CD4-positive, alpha-beta T cell treated with Interleukin-15 for 4 hours (primary cell): ENCODE measurements around the gene RIT1.
A peak's percentile ranks its signal among the peaks of the same experiment; 100 is the strongest.
"Not testable (repeated sequence)": the region's sequence is repeated elsewhere in the genome, so short reads cannot be mapped to it uniquely, and the experiment has no call there.

Experiments used
- DNase-seq: peaks from one replicate; pipeline ENCODE4 v3.0.0-alpha.2; 2020; ENCODE audit warnings: low spot score

The RIT1 gene

GRCh38 chr1:155933591-155934096 is 22.5 kb upstream of the RIT1 start:
- DNase-seq = no peak

GRCh38 chr1:155932487-155932886 is 21.3 kb upstream of the RIT1 start:
- DNase-seq = no peak

- DNase-seq = no peak
Measured at GRCh38 chr1:155932081-155932480, 20.9 kb upstream of the RIT1 start.

GRCh38 chr1:155931332-155932038 is 20.3 kb upstream of the RIT1 start:
- no peak for DNase-seq

GRCh38 chr1:155930725-155931124 is 19.6 kb upstream of the RIT1 start:
- not testable (repeated sequence) for DNase-seq

DNA sequence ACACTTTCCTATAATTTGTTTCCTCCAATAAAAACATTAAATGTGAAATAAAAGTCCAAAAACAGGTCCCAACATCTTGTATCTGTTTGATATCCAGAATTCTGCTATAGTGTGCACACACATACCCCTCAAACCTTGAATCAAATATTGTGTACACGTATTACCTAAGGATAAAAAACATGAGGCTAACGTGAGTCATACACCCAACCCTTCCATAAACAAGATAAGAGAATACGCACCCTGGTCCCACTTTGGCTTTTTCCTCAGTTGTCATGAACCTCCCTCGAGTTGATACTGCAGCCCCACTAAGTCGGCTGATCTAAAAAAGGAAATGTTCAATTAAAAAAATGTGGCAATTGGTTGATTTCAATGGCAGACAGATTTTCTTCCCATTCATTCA is 17.9 kb upstream of the RIT1 start:
- no peak for DNase-seq

DNA sequence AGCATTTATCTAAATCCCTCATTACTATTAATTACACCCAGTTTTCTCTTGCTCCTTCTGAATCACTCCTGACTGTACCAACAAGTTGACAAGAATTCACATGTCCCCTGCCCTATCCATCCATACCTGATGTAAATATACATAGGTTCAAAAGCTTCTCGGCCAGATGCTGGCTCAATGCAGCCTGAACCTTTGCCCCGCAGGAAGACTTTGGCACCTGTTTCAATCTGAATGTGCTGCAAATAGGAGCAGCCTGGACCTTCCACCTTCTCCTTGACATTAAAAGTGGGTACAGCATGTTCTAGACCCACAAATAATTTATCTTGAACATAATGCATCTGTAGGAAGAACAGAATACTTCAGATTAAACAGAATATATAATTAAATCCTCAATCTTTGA is 14.4 kb upstream of the RIT1 start:
- no peak for DNase-seq

DNA sequence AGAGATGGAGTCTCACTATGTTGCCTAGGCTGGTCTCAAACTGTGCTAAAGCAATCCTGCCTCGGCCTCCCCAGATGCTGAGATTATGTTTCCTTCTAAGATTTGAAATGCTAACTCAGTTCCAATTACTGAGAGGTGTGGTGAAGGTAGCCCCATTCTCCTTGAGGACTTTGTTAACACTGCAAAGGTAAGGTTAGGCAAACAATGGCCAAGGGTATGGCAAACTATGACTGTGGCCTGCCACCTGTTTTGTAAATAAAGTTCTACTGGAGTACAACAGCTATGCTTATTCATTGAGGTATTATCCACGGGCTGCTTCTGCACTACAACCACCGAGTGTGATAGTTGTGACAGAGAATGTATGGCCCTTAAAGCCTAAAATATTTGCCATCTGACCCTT is 9.6 kb upstream of the RIT1 start:
- no peak for DNase-seq

GRCh38 chr1:155919801-155920200 is 8.7 kb upstream of the RIT1 start:
- DNase-seq = no peak

- DNase-seq = no peak
Measured at GRCh38 chr1:155918660-155919059, 7.5 kb upstream of the RIT1 start.

DNA sequence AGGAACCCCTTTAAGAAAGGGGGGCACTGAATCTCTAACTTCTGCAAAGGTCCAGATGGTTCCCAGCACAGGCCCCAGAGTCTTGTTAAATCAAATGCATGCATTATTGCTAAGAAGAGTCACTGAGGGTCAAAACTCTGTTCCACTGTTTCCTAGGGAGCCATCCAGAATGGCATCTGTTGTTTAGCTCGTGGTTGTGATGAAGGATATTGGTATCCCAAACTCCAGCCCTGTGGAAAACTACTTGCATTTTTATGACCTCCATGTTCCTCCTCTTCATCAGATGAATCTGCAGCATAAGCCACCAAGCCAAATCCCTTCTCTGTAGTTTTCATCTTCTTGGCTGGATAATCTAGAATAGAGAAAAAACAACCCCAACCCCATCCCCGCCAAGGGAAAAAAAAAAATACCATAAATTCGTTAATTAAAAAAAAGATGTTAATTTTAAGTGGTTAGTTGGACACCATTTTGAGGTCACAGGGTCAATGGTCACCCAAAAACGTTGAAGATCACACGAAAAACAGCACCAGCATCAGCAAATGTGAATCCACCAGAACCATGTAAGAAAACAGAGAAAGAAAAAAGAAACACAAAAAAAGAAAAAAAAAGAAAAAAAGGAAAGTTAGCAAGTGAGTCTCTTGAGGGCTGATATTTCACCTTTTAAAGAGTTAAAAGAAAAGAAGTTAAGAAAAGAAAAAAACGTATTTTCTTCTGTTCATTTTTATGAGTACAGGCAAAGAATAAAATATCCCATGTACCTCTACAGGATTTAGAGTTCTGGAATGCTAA is 3.0 kb upstream of the RIT1 start:
- DNase-seq = no peak

DNA sequence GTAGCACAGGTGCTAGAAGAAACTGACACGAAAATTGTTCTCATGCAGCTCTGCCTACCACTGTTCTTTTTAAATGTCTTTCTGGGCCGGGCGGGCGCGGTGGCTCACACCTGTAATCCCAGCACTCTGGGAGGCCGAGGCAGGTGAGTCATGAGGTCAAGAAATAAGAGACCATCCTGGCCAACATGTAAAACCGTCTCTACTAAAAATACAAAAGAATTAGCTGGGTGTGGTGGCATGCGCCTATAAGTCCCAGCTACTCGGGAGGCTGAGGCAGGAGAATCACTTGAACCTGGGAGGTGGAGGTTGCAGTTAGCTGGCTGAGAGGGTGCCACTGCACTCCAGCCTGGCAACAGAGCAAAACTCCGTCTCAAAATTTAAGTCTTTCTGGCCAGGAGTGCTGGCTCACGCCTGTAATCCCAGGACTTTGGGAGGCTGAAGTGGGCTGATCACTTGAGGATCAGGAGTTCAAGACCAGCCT is 947 bp upstream of the RIT1 start:
- DNase-seq = no peak

DNA sequence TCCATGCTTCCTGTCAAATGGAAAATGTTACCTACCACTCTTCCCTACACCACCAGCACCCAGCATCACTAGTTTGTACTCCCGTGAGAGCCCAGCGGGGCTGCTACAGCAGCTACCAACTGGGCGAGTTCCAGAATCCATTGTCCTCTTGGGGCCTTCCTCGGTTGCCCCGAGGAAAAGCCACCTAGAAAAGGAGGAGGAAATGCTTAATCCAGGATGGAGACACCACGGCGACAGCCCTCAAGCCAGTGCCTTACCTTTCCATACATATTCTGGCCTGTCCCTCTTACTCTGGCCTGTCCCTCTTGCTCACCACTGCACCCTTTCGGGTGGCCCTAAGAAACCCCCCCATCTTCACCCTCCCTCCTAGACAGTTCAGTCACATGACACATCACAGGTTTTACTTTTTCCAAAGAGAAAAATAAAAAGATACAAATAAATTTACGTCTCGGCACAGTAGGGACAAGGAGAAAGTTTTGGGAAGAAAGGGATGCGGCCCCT is 478 bp downstream of the RIT1 start:
- DNase-seq = no peak

GRCh38 chr1:155909894-155910293 is 1.3 kb downstream of the RIT1 start:
- DNase-seq = peak; percentile 31

- no peak for DNase-seq
Measured at GRCh38 chr1:155904261-155904660, 6.9 kb downstream of the RIT1 start.

GRCh38 chr1:155900161-155900560 is 11.0 kb downstream of the RIT1 start:
- DNase-seq = no peak

DNA sequence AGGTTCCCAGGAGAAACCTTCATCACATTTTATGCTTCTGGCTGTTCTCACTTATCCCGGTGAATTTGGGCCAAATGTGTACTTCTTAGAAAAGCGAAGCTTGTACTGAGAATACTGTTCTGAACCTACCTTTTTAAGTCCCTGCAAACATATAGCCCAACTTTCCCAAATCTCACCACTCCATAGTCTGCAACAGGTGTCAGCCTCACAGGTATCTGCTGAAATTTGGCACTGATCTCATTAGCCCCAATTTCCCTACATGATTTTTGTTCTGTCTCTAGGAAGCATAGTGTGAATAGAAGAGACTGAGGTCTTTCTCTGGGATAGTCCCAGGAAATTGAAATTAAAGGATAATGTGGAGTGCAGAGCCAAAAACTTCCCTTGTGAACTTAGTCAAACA is 11.5 kb downstream of the RIT1 start:
- no peak for DNase-seq

DNA sequence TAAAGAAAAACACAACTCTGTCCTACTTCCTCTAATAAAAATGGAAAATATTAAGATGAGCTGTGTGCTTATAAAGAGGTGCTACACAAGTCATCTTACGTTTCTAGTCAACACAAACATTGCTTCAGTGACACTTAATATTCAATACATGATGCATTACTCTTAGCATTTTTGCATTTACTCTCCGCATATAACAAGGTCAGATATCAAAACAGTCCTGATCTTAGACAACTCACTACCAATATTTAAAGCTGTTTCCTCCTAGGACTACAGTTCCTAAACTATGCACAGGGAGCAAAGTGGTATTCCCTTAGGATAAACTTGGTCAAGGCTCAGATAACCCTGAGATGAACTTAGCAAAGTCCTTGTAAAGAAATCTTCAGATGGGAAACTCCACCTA is 12.3 kb downstream of the RIT1 start:
- DNase-seq = no peak

GRCh38 chr1:155897746-155898145 is 13.4 kb downstream of the RIT1 start:
- no peak for DNase-seq

- not testable (repeated sequence) for DNase-seq
Measured at GRCh38 chr1:155896476-155896875, 14.7 kb downstream of the RIT1 start.

- DNase-seq = not testable (repeated sequence)
Measured at GRCh38 chr1:155895617-155896016, 15.5 kb downstream of the RIT1 start.

GRCh38 chr1:155893389-155894142 is 17.6 kb downstream of the RIT1 start:
- DNase-seq = peak; percentile 38
